T-helper 1 cell (primary cell): ENCODE measurements around the gene KLF15.

Source experiments
- DNase-seq, 5 donors: peaks; one replicate each; pipeline ENCODE4 v3.0.0-alpha.2; 2012 to 2020
- total RNA-seq, 4 donors: gene quantifications; one replicate each; lab custom pipeline; 2026; lab: John Stamatoyannopoulos, UW

KLF15 gene
- 0 to 0.47 (median 0) reads per million in 4 donors for total RNA-seq

DNA sequence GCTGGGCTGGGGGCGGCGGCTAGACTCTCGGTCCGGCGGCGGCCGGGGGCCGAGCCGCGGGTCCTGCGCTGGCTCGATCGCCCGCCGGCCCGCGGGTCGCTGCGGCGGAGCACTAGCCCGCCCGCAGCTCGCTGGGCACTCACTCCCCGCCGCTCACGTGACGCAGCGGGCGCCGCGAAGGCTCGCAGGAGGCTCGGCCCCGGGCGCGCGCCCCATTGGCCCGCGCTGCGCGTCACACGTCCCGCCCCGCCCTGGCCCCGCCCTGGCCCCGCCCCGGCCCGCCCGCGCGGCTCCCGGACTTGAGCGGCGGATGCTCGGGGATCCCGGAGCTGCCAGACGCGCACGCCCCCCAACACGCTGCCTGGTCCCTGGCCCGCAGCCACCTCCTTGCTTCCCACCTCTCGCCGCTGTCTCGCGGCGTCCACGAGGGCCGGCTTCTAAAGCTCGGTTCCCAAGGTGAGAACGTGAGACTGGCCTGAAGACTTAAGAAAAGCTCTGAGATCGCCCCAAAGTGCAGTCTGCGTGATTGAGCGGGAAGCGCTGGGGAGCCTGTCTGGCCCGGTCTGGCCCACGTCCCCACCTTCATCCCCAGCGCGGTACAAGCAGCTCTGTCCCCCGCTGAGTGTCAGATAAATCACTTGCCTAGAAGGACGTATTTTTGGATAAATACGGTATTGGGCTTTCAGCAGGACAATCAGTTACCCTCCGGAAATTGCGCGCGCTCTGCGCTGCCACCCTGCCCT is at the start of gene KLF15:
TSS of gene KLF15 (minus strand) at position 114 of the 743 bp plus-strand sequence. CDS start 4,486 bp downstream, outside the sequence.
- peak; percentile 51 to 70 (median 58) for DNase-seq

DNA sequence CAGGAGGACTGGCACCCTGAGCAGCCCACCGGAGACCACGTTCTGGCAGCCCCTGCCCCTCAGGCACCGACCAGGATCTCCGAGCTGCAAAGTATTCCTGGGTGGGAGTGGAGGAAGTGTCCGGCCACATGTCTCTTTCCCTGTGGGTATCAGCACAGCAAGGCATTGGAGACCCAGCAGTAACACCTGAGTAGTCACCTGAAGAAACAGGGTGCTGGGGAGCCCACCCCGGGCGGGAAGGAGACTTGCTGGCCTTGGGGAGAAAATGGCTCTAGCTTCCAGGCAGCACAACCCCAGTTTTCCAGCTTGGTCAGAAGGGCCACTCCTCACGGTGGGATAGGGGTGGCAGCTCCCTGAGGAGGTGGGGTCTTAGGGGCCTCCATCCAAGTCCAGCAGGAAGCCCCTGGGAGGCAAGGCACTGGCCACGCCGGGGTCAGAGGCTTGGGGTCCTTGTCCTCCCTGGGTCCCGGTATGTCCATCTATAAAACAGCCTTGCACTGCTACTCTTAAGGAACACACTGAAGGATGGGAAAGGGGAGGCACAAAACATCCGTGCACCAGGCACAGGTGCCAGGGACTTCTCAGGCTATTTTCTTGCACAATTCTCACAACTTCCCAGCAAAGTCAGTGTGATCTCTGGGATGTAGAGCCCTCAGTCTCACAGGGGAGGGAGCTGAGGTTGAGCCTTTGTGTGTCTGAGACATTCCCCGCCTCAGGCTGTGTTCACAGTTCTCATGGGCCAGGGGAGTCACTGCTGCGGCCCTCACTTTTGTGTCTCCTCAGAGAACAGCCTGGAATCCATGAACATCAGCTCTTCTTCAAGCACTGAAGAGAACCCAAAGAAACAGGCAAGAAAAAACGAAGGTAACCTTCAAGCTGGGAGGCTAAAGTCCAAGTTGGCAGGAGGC is 49.4 kb upstream of the KLF15 start:
- no peak for DNase-seq

DNA sequence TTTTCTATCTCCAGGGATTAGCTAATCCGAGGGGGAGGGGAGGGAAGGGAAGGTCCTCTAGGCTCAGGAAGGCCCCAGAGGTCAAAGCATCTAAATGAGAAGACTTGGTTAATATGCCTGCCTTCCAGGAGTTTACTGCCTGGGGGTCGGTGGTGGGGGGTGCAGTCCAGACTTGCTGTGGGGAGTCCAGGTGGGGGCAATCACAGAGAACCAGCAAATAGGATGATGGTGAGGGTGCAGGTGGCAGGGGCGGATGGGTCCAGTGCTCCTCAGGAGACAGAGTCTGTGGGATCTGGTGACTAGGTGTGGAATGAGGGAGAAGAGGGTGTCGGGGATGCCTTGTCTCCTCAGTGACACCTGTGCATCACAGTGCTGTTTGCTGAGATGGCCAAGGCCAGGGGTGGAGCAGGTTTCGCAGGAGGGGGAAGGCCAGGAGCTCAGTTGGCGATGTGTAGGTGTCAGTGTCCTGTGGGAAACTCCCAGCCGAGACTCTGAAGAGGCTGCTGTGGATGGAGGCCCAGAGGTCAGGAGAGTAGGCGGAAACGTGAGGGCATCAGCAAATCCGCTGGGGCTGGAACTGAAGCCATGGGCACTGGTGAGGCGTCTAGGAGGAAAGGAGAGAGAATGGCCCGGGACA is 45.6 kb upstream of the KLF15 start:
- no peak for DNase-seq

DNA sequence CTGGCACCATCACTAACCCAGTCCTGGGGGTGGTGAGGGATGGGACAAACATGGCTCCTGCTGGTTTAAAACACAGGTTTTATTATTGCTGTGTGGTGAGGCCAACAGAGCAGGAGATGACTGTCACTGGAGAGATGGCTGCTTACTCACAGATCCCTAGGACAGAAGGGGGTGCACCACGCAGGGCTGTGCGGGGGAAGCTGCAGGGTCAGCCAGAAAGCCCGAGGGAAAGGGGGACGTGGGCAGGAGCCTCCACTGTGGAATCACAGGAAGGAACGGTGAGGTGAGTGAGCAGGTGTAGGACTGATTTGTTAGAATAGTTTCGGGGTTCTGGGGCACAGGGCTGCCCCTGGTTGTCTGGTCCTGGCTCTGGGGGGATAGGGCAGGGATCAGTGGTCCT is 45.0 kb upstream of the KLF15 start:
- DNase-seq = no peak

DNA sequence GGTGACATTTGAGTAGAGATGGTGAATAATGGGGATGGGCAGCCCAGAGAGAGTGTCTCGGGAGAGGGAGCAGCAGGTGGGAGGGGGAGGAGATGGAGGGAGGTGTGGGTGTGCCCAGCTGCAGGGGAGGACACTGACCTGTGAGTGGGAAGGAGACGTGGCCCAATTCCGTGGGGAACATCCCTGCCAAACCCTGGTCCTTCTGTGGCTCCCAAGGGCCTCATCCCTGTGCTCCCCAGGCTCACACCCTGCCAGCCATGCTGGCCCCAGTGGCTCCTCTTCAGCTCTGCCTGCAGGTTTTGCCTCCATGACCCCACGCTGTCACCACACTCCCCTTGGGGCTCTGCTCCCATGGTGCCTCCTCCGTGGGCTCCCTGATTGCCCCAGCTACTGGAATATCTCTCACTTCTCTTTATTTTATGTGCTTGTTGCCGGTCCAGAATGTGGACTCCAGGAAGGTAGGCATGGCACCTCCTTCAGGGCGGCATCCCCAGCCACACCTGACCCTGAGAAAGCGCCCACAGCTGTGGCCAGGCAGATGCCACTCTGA is 44.5 kb upstream of the KLF15 start:
- no peak for DNase-seq

DNA sequence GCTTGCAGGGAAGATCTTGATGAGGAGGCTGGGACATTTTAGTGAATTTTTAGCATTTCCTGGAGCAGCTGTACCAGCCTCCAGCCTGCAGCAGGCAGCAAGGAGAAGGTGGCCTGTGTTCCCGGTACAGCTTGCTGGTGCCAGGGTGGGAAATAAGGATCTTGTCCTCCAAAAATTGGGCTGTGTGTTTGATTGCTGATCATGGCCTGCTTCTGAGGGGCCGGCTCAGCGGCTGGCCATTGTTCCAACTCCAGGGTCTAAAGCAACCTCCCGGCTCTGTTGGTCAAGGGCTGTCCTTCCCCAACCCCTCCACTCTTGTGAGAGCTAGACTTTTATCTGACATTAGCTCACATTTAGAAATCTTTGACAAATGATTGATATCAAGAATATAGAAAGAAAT is 42.5 kb upstream of the KLF15 start:
- DNase-seq = no peak

DNA sequence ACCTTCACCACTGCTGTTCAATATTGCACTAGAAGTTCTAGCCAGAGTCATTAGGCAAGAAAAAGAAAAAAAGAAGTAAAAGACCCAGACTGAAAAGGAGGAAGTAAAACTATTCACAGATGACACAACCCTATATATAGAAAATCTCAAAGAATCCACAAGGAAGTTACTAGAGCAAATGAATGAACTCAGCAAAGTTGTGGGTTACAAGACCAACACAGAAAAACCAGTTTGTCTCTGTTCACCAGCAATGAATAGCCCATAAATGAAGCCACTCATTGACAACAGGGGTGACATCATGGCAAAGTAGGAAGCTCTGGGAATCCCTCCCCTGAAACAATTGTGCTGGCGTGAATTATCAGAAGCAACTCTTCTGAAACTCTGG is 42.1 kb upstream of the KLF15 start:
- DNase-seq = no peak

DNA sequence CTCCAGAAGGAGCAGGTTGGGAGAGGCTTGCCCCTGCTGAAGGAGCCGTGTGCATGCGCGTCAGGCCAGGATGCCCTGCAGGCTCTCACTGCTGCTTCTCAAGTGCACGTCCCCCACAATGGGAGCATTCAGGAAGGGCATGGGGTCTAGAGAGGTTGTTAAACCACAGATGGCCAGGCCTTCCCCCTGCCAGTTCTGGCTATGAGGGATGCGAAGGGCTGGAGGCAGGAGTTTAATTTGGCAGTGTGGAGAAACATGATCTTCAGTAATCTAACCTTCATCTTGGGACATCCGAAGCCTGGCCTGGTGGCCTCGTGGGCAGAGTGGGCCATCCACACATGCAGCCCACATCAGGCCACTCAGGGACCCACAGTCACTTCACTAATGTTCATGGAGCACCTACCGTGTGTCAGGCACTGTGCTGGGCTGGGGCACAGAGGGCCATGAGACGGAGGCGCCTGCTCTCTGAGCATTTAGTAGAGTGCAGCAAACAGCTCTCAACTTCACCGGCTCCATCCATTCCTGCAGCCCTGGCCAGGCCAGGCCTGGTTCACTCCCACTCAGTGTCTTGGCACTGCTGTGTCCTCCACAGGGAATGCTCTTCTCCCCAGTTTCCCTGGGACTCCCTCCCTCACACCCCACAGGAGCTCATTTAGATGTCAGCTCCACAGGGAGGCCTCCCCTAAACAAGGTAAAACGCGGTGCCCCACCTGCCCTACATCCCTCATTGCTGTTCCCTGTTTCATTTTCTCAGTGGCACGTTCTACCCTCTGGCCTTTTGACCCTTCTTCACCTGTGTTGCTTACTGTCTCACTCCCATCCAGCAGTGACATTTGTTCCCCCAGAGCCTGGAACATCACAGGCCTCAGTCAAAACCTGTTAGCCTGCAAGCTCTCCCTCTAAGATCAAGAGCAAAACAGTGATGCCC is 41.5 kb upstream of the KLF15 start:
- DNase-seq = no peak

DNA sequence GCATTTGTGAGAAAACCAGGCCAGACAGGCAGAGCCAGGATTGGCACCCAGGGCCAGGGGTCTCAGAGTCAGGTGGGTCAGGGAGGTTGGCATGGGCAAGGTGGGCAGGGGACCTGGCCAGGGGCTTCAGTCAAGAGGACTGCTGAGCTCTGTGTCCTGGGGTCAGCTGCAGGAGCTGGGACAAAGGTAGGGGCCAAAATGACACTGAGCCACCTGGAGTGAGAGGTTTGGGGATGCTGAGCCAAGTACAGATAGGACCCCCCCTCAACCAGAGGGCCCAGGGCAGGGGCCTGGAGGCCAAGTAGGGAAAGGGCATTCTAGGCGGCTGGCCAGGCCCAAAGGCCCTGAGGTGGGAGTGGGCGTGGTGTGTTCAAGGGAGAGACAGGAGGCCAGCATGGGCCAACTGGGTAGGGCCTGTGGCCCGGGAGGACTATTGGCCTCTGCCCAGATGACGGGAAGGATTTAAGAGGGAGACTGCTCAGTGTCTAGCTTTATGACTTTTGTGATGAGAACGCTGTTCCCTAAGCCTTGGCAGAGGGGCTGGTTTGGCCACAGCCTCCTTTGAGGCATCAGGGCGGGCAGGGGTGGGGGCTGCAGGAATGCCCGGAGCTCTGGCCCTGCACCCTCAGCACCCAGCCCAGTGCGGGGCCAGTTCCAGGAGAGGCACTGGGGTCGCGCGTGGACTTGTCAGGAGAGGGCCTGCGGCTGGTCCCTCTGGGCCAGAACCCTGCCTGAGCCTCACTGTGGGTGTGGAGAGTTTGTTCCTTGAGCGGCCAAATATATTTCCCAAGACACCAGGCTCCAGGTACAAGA is 40.6 kb upstream of the KLF15 start:
- DNase-seq = no peak

DNA sequence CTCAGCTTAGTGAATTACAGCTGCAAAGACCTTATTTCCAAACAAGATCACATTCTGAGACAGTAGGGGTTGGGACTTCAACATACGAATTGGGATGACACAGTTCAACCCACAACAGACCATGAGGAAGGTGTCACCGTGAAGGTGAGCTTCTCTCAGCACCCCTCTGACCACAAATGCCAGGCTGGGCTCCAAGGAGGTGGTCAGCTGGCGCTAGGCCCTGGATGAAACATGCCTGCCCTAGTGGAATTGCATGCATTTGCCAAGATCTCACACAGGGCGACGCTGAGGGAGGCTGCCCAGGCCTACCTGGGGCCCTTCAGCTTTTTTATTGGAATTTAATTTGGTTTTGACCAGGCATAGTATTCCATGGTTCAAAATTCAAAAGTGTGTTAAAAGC is 39.3 kb upstream of the KLF15 start:
- no peak for DNase-seq

DNA sequence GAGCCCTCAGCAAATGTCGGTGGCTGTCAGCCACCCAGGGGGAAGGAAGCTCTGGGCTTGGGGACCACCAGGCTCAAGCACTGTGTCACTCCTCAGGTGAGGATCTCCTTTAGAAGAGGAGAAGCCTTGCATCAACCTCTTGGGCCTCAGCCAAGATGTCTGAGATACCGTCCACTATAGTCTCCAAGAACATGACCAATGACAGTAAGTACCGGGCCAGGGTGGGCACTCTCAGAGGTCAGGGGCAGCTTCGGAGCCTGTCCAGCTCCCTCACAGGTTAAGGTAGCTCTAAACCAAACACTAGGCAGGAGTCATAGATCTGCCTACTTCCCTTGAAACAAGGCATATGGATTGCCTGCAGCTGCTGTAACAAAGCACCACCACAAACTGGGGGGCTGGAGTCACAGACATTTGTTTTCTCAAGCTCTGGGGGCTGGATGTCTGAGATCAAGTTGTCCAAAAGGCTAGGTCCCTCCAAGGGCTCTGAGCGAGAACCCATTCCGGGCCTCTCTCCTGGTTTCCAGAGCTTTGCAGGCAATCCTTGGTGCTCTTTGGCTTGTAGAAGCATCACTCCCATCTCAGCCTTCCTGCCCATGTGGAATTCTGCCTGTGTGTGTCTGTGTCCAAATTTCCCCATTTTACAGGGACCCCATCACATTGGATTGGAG is 38.8 kb upstream of the KLF15 start:
- no peak for DNase-seq

DNA sequence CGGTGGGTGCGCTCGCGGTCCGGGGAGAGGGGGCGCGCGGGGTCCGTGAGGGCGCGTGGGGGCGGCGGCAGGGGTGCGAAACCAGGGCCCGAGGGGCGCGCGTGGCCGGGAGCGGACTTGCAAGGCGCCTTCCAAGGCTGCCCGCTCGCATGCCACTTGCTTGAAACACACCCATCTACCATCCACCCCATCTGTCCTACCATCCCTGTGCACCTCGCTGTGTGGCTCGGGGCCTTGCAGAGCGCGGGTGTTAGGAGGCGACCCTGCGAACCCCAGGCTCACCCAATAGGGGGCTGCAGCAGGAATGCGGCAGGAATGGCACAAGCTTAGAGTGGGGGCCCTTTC is 37.7 kb upstream of the KLF15 start:
- DNase-seq = no peak

DNA sequence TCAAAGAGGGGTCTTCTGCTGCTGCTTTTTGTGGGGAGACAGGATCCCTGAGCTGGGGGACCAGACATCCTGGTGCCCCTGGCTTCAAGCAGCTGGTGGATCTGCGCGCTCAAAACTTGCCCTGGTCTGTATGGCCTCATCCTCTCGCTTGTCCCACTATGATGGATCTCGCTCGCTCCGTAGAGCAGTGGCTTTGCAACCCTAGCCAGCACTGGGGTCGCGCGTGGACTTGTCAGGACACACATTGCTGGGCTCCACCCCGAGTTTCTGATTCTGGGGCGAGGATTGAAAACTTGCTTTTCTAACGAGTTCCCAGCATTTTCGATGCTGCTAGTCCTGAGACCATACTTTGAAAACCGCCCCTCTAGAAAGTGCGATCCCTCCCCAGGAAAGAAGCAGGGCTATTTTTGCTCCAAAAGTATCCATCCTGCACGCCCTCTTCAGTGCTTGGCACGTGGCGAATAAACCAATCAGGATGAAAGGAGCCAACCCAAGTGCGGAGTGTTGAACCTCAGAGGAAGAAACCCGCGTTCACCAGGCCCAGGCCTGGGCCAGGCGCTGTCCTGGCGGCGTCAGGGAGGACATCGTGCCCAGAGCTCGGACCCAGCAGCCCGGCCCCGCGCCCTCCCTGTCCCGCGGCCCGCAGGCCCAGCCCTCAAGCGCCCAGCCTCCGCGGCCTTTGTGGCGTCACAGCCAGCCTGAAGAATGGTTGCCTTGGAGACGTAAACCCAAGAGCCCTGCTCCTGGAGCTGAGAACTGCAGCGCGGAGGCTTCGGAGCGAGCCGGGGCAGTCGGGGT is 37.2 kb upstream of the KLF15 start, which contains the start of gene CFAP100:
TSS of gene CFAP100 (plus strand) at position 731 of the 798 bp plus-strand sequence. CDS start 1,092 bp downstream, outside the sequence.
- no peak for DNase-seq

DNA sequence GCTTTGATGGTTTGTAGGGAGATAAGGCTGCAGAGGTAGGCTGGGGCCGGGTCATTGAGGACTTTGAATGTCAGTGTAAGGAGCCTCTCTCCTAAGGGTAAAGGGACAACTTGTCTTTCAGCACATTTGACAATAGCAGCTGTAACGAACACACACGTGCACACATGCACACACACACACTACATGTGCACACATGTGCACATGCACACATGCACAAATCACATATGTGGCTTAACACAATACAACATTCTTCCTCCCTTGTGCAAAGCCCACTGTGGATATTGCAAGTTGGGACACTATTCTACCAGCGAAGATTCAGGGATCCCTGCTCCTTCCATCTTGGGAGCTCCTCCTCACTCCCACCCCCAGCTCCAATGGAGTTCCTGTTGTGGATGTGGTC is 36.4 kb upstream of the KLF15 start:
- DNase-seq = no peak

DNA sequence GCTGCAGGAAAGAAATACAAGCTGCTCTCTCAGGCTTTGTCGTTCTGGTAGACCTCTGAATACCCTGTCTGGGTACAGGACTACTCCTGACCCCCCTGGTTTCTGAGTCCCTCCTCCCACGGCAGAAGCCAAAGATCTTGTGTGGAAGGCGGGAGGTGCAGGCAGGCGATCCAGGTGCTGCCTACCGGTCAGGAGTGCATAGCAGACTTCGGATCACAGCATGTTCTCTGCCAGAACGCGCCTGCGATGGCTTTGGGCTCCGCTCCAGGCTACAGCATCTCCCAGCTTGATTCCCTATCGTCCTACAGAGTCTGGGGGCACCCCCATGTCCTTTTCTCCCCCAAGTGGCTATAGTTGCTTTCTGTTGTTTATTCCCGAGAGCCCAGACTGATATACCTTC is 35.0 kb upstream of the KLF15 start:
- DNase-seq = no peak

DNA sequence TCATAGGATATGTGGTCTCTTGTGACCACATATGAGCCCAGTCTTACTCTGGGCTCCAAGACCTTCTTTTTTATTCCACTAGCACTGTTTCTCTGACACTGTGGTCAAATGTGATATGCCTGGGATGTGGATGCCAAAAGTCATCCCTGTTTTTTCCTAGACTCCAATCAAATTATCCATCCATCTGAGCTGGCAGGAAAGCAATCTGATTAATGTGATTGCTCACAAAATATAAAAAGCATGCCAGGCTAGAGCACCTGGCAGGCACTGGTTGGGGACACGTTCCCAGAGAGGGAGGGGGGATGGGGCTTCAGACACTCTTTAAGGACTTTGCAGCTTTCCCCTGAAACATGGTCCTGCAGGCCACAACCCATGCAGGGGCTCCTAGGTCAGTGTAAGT is 34.4 kb upstream of the KLF15 start:
- DNase-seq = no peak

DNA sequence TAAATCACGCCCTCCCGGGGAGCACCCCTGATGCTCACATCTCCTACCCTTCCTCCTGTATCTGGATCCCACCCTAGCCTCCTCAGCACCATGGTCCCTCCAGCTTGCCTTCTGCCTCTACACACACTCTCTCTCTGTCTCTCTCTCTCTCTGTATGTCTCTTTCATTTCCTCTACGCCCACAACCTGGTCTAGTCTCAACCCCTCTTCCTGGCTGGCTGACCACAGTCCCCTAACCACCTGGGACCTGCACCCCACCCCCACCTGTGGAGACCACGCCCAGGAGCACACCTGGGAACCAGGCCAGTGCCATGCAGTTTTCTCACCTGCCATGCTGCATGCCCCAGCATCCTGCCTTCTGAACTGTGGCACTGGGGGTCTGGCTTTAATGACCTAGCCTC is 33.5 kb upstream of the KLF15 start:
- DNase-seq = no peak

DNA sequence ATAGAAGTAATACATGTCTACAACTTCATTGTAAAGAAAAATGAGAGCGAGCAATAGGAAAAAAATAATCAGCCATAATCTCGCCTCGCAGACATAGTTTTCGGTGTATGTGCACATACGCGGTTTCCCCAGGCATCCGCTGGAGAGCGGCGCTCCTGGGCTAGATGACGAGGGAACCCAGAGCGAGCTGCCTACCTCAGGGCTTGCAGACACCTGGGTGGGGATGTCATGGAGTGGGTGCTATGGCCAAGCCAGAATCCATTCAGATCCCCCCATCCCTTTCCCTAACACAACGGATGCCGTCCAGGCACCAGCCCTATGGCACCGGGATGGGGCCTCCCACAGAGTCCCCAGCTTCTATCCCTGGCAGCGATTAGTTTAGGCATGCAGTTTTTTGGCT is 33.0 kb upstream of the KLF15 start:
- DNase-seq = no peak

DNA sequence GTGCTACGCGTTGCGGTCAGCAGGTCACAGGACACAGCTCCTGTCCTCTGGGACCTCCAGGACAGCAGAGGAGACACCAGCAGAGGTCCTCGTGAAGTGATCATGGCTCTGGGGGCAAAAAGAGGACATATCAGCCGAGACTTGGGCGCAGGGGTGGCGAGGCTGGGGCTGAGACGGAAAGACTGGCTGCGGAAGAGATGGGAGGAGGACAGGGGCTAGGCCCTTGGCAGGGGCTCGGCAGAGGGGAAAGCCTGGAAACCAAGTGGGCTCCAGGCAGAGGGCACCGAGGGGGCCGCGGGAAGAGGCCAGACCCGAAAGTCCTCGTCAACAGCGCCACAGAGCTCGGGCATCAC is 32.6 kb upstream of the KLF15 start:
- DNase-seq = no peak
